ENCODE results near the gene KRT72.

The KRT72 gene

GRCh38 chr12:52600941-52601481 lies at the start of gene KRT72:
TSS of gene KRT72 (minus strand) at chr12:52601463. CDS start at chr12:52601452, 11 bp downstream.
- no peak for DNase-seq

- no peak for DNase-seq
Measured at GRCh38 chr12:52650520-52651081, 49.3 kb upstream of the KRT72 start.

GRCh38 chr12:52649066-52649465 lies 47.8 kb upstream of the KRT72 start:
- no peak for DNase-seq

- no peak for DNase-seq
Measured at GRCh38 chr12:52648012-52648550, 46.8 kb upstream of the KRT72 start.

DNA sequence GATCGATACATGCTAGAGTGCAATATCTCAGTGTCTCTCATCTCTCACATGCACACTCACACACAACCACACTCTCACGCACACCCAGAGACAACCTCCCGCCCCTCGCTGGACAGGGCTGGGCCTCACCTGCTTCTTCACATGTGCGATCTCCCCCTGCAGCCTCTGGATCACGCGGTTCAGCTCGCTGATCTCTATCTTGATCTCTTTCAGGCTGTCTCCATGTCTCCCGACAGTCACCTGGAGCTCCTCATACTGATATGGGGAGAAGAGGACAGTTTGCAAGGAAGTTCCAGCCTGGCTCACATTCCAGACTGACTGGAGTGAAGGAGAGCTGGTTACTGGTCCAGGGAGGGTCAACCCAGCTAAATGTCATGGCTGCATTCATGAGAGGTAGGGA lies 46.3 kb upstream of the KRT72 start:
- no peak for DNase-seq

DNA sequence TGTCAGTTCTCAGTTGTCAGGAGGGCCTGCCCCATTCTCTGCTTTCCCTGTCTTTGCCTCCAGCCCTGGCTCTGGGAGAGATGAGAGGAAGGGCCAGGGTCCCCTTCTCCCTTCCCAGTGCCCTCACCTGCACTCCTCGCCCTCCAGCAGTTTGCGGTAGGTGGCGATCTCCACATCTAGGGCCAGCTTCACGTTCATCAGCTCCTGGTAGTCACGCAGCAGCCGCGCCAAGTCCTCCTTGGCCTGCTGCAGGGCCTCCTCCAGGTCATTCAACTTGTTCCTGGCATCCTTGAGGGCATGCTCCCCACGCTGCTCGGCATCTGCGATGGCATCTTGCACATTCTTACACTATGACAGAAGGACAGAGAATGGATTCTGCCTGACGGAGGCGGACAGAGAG lies 45.4 kb upstream of the KRT72 start:
- DNase-seq: no peak

DNA sequence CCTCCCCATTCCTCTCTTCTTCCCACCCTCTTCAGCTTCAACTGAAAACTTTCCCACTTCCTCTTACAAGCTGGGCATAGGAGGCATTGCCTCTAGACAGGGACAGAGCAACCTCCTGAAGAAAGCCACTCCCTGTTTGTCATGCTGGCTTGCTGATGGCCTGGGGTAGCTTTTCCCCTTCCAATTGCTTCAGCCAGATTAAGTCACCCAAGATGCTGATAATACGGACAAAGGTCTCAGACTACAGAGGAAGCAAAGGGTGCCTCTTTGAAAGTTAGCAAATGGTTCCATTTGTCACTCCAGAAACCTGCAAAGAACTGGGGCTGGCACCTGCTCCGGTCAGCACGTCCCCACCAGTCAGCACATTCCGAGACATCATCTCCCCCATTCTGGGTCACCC lies 44.7 kb upstream of the KRT72 start:
- DNase-seq: no peak

DNA sequence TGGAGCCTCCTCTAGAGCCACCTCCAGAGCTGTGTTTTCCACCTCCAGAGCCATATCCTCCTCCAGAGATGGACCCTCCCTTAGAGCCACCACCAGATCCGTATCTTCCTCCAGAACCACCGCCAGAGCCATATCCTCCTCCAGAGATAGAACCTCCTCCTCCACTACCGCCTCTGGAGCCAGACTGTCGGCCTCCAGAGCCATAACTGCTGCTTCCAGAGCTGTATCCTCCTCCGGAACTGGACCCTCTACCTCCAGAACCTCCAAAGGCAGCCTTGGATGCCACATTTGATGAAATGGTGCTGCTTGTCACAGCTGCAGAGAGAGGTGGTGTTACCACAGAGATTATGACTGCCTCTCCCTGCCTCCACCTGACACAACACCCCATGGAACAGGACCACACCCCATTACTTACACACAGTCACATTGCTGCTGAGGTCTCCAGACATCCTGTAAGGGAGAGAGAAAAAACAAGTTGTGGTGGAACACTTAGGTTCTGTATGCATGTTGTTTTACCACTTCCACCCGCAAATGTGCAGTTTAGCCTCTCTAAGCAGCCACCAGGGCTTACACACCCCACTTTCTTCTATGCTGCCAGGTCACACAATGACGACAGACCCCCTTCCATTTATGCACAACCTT lies 44.0 kb upstream of the KRT72 start:
- DNase-seq: no peak

DNA sequence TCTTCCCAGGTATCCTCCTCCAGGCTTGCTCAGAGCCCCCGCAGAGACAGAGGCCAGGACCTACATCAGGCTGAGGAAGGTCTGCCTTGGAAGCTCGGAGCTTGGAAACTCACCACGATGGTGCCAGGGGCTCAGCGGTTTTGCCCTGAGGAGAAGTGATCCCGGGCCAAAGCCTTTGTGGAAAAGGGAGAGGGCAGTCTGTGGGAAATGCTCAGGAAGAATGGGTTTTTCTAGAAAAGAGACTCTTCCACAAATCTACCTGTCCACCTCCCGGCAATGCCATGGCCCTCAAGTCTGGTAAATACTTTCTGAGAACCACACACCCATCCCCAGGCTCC lies 42.8 kb upstream of the KRT72 start:
- DNase-seq: no peak

- no peak for DNase-seq
Measured at GRCh38 chr12:52643233-52644077, 42.2 kb upstream of the KRT72 start.

DNA sequence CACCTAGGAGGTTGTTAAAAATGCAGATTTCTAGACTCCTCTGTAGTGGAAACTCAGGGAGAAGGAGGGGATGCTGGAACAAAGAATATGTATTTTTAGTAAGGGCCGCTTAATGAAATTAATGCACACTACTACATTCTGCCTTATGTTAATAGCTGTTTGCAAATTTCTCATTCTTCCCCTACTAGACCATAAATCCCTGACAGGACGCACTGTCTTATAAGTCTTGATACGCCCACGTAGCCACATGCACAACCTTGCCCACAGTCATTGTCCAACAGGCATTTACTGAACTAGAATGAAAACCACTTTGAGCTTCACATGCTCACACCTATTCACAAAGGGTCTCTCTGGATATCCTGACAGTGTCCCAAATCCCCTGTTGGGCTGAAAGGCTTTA lies 40.2 kb upstream of the KRT72 start:
- DNase-seq: no peak

GRCh38 chr12:52637299-52637698 lies 36.0 kb upstream of the KRT72 start:
- DNase-seq: no peak

DNA sequence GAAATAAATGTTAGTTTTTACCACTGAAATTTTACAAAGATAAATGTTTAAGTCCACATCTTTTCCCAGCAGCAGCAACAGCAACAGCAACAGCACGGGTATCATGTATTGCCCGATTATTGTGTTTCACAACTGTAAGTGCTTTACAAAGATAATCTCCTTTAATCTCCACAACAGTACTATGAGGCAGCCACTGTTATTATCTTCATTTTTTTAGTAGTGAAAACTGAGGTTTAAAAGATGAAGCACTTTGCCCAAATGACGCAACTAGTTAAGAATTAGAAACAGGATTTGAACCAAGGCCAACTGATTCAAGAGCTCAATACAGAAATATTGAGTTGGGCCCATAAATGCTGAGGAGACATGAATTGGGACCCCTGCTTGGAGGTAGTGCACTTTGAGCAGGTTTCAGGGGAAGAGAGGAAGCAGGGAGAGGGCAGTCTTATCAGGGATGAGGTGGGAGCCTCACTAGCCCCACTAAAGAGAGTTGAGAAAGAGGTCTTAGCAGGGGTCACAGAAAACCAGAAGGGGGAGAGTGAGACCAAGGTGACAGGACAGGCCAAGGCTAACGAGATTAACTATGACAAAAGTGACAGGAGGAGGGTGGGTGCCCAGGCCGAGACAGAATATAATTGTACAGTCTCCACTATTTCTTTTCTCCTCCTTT lies 35.5 kb upstream of the KRT72 start:
- no peak for DNase-seq

DNA sequence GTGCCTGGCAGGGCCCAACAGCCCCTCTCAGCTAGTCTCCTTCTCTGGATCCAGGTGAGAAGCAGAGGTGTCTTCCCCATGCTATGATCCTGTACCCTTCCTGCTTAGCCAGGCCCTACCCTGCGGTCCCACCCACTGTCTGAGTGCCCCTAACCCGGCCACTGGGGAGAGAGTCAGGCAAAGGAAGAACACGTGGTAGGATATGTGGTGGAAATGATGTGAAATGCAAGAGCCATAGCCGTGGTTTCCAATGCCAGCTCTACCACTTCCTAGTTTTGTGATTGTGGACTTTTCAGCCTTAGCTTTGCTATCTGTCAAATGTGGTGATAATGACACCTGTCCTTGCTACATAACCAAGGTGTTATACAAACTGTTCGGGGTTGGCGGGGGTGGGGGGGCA lies 34.9 kb upstream of the KRT72 start:
- peak; percentile 11 for DNase-seq

- DNase-seq: peak; percentile 43
Measured at GRCh38 chr12:52634266-52635056, 33.2 kb upstream of the KRT72 start.

DNA sequence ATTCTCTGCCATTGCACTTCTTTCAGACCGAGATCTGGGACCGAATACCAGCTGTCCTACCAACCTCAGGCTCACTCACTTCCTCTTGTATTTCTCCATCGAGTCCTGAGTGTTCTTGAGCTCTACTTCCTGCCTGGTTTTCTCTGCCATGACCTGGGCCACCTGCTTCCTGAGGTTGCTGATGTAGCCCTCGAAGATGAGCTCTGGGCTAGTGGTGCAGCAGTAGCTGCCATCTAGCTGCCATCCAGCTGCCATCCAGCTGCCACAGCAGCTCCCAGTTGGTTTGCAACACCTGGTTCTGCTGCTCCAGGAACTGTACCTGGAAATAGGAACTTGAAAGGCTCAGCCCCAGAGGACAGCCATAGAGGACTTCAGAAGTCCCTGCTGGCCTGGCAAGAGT lies 32.1 kb upstream of the KRT72 start:
- DNase-seq: peak; percentile 18

DNA sequence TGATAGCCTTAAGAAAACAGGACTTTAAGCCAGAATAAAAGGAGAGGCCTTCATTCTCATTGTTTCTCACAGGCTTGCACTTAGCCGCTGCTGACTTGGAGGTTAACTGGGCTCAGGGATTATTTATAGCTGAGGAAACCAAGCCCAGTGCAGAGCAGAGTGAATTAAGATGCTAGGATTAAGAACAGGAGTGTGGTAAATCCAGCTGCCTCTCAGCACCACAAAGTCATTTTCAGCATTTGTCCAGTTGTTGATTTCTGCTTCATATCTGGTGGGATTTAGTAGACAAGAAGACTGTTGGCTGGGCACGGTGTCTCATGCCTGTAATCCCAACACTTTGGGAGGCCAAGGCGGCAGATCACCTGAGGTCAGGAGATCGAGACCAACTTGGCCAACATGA lies 31.4 kb upstream of the KRT72 start:
- peak; percentile 14 for DNase-seq

- DNase-seq: peak; percentile 10
Measured at GRCh38 chr12:52631676-52632459, 30.6 kb upstream of the KRT72 start.

DNA sequence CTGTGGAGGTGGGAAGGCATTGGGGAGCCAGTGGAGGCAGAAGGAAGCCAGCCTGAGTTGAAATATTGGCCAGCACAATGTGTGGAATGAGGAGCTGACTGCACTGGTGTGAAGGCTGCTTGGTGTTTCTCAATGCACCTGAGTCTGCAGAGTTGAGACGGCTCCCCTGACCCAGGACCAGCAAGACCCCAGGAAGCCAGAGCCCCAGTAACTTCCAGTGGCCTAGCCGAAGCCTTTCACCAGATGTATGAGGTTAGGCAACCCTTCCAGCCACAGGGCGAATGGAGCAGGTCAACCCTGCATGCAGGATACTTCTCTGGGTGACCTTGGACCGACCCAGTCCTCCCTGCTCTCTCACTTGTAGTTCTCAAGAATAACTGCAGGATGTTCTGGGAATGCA lies 30.0 kb upstream of the KRT72 start:
- peak; percentile 1 for DNase-seq

DNA sequence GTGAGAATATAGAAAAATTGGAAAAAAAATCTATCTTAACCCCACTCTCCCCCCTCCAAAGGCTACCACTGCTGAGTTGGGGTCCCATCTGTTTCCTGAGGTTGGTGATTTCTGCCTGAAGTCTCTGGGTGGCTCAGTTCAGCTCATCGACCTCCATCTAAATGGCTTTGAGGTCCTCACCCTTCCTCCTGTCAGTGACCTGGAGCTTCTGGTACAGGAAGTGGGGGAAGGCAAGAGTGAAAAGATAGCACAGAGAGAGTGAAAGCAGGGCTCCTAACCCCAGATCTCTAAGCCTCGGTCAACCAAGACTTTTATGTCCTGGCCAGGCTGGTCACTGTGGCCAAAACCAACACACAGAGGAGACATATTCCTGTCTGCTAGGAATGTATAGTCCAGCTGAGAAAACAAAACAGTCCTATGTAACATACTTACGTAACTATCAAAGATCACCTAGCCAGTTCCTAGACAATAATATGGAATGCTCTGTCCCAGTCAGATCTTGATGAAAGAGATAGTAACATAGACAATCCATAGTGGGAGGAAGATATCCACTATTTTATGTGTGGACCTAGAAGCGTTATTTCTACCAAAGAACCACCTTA lies 29.4 kb upstream of the KRT72 start:
- DNase-seq: peak; percentile 3

DNA sequence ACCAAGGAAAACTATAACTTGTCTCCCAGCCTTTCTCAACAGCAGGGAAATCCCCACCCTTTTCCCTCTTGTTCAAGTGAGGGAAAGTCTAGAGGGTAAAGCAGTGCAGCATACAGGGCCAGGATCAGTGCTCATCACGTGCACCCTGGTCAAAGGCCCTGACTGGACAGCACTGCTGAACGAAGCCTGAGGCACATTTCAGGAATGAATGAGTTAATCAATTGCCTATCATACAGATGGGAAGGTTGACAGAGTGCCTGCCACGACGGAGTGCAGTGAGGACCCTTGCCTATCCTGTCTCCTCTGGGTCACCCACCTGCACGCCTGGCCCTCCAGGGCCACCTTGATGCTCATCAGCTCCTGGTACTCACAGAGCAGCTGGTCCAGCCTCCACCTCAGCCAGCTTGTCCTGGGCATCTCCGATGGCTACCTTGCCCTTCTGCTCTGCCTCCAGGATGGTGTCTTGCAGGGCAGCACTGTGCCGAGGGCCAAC lies 28.8 kb upstream of the KRT72 start:
- no peak for DNase-seq
